Measurements from ENCODE around the gene SPTBN4. TPM values are rescaled to one million over a fixed set of nuclear protein-coding genes. Genes with fewer than 3 reads are reported as not detected.
"Not testable (repeated sequence)": the region's sequence is repeated elsewhere in the genome, so short reads cannot be mapped to it uniquely, and the experiment has no call there.

Gene SPTBN4
- total RNA-seq, 1 experiment from 2014 or later: 0.63 TPM

GRCh38 chr19:40543029-40543597 lies 76.3 kb downstream of the SPTBN4 start:
- ChIA-PET CTCF (interaction anchor here (0.6 to 2.8 kb wide), 4 partner anchors 8 to 149 kb away, joined by 3 to 8 read pairs (median 5); partner anchors contain the start of gene LTBP4), POLR2A (interaction anchor here (0.9 kb wide), 1 partner anchor 100 kb away, joined by 3 read pairs; no protein-coding TSS in a partner anchor)
- H3K27me3 Mint-ChIP-seq (ENCODE audit: insufficient read depth, unreplicated experiment): no peaks in the 10 kb centered on the region
- intact Hi-C loops (cut with micrococcal nuclease): no loop called here
- H3K36me3 Mint-ChIP-seq (ENCODE audit: insufficient read depth, unreplicated experiment): peaks cover 6% of the 10 kb centered on the region
- DNase-seq (ENCODE audit: unreplicated experiment): no peak
- H3K9me3 Mint-ChIP-seq (ENCODE audit: unreplicated experiment): no peaks in the 10 kb centered on the region
- no peak overlapping the region for H3K4me3 Mint-ChIP-seq (ENCODE audit: unreplicated experiment)
- no peak for TF ChIP-seq CTCF (IDR thresholded peaks at IDR 0.05; ENCODE audit: unreplicated experiment)
- no peak overlapping the region for H3K27ac Mint-ChIP-seq (ENCODE audit: low read depth, unreplicated experiment)
- no TSS peak for BruUV-seq (replicated peaks)
- H3K4me1 Mint-ChIP-seq (ENCODE audit: insufficient read depth, unreplicated experiment): peaks cover 12% of the 10 kb centered on the region

- H3K4me1 Mint-ChIP-seq (ENCODE audit: insufficient read depth, unreplicated experiment): peaks cover 17% of the 10 kb centered on the region
- POLR2A ChIA-PET; H3K9me3 Mint-ChIP-seq (ENCODE audit: unreplicated experiment); DNase-seq (ENCODE audit: unreplicated experiment); H3K4me3 Mint-ChIP-seq (ENCODE audit: unreplicated experiment); H3K36me3 Mint-ChIP-seq (ENCODE audit: insufficient read depth, unreplicated experiment); H3K27ac Mint-ChIP-seq (ENCODE audit: low read depth, unreplicated experiment); intact Hi-C loops (cut with micrococcal nuclease); BruUV-seq (replicated peaks): not testable (repeated sequence)
- H3K27me3 Mint-ChIP-seq (ENCODE audit: insufficient read depth, unreplicated experiment): peaks cover 11% of the 10 kb centered on the region
- CTCF ChIA-PET: interaction anchor here (0.7 kb wide), 2 partner anchors 22 to 49 kb away, joined by 3 read pairs; no protein-coding TSS in a partner anchor
These were observed 79.5 kb downstream of the SPTBN4 start for GRCh38 chr19:40546153-40546841.

GRCh38 chr19:40547190-40547589 lies 80.4 kb downstream of the SPTBN4 start:
- peaks cover 11% of the 10 kb centered on the region for H3K27me3 Mint-ChIP-seq (ENCODE audit: insufficient read depth, unreplicated experiment)
- H3K4me3 Mint-ChIP-seq (ENCODE audit: unreplicated experiment); POLR2A ChIA-PET; H3K9me3 Mint-ChIP-seq (ENCODE audit: unreplicated experiment); intact Hi-C loops (cut with micrococcal nuclease); H3K27ac Mint-ChIP-seq (ENCODE audit: low read depth, unreplicated experiment); DNase-seq (ENCODE audit: unreplicated experiment); CTCF ChIA-PET; H3K4me1 Mint-ChIP-seq (ENCODE audit: insufficient read depth, unreplicated experiment); H3K36me3 Mint-ChIP-seq (ENCODE audit: insufficient read depth, unreplicated experiment); BruUV-seq (replicated peaks): not testable (repeated sequence)

GRCh38 chr19:40547836-40548235 lies 81.0 kb downstream of the SPTBN4 start:
- TF ChIP-seq CTCF (IDR thresholded peaks at IDR 0.05; ENCODE audit: unreplicated experiment): no peak
- H3K36me3 Mint-ChIP-seq (ENCODE audit: insufficient read depth, unreplicated experiment): no peaks in the 10 kb centered on the region
- ChIA-PET POLR2A (no interaction called here), CTCF (interaction anchor here (0.7 to 2.2 kb wide), 8 partner anchors 15 to 83 kb away, joined by 3 to 10 read pairs (median 4); no protein-coding TSS in a partner anchor)
- intact Hi-C loops (cut with micrococcal nuclease): no loop called here
- H3K27me3 Mint-ChIP-seq (ENCODE audit: insufficient read depth, unreplicated experiment): peaks cover 11% of the 10 kb centered on the region
- DNase-seq (ENCODE audit: unreplicated experiment): no peak
- H3K4me1 Mint-ChIP-seq (ENCODE audit: insufficient read depth, unreplicated experiment): peaks cover 6% of the 10 kb centered on the region
- no TSS peak for BruUV-seq (replicated peaks)
- H3K9me3 Mint-ChIP-seq (ENCODE audit: unreplicated experiment): no peaks in the 10 kb centered on the region
- H3K27ac Mint-ChIP-seq (ENCODE audit: low read depth, unreplicated experiment): no peak overlapping the region
- no peak overlapping the region for H3K4me3 Mint-ChIP-seq (ENCODE audit: unreplicated experiment)
